Hematopoietic multipotent progenitor cell treated with erythropoietin and hydrocortisone succinate and interleukin-3 and kit ligand, for 8 days (in vitro differentiated cells): ENCODE data around the gene GGTLC1.

ENCODE experiments used
- DNase-seq: peaks from one replicate; pipeline ENCODE4 v3.0.0-alpha.2; 2015

The GGTLC1 gene

DNA sequence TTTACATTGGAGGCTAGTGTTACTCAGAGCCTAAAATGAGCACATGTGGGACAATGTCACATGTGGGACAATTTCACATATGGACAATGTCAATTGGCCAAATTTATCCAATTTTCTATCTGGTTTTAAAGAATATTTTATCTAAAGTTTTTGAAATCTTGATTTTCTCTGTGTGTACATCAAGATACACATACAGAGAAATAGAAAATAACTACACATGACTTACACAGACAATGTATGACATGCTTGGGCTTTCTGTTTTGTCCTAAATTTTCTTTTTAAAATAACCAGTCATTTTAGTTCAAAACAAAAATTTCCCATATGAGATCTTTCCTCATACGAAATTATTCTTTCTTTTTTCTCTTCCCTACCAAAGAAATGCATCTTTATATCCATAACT is 24.6 kb downstream of the GGTLC1 start:
- DNase-seq, result no peak

DNA sequence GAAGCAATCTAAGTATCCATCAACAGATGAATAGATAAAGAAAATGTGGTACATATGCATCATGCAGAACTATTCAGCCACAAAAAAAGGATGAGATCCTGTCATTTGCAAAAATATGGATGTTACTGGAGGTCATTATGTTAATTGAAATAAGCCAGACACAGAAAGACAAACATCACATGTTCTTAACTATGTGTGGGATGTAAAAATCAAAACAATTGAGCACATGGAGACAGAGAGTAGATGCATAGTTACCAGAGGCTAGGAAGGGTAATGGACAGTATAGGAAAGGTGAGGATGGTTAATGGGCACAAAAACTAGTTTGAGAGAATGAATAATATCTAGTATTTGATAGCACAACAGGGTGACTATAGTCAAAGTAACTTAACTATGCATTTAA is 26.3 kb downstream of the GGTLC1 start:
- DNase-seq, result no peak

GRCh38 chr20:23959054-23959453 is 29.5 kb downstream of the GGTLC1 start:
- DNase-seq, result no peak

DNA sequence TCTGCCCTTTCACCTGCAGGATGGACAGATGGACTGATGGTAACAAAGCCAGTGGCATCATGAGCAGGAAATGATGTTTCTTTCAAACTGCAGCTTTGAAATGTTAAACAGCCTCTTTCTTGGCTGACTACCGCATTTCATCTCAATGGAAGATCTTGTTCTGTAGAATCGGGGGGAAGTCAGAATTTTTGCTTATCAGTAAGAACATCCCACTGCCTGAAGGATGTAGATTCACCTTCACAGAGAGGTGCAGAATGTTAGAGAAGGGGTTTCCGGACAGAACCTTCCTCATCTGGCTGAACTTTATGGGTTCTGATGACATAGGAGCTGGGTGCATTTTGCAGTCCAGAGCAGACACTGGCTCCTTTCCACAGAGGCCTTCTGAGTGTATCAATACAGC is 32.7 kb downstream of the GGTLC1 start:
- no peak for DNase-seq

- no peak for DNase-seq
Observed at GRCh38 chr20:23954008-23954745, 34.4 kb downstream of the GGTLC1 start.

DNA sequence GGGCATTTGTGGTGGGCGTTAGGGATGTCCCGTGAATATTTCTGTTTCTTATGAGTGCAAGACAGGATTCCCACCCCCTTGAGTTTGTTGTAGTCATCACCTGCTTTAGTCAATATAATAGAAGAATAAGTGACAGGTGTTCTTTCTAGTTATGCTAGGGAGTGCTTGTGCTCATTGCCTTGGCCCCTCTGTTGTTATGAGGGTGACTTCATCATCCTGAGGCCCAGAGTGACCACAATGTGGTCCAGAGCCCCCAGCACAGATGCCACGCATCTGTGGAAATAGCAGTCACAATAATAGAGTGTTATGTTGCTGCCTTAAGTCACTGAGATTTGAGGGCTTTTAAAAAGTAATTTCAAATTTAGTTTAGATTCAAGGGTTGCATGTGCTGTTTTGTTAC is 42.4 kb downstream of the GGTLC1 start:
- DNase-seq, result no peak

GRCh38 chr20:23943304-23943703 is 45.3 kb downstream of the GGTLC1 start:
- no peak for DNase-seq

DNA sequence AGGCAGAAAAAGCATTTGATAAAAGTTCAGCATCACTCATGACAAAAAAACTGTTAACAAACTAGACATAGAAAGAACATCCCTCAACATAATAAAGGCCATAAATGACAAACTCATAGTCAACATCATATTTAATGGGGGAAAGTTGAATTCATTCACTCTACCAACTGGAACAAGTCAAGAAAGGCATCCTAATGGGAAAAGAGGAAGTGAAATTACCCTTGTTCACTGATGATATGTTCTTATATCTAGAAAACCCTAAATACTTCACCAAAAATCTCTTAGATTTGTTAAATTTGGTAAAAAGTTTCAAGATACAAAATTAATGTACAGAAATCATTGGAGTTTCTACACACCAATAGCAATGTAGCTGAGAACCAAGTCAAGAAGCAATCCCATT is 48.9 kb downstream of the GGTLC1 start:
- no peak for DNase-seq

- no peak for DNase-seq
Observed at GRCh38 chr20:23939063-23939462, 49.5 kb downstream of the GGTLC1 start.

GRCh38 chr20:23938118-23938438 is 50.5 kb downstream of the GGTLC1 start:
- DNase-seq, result no peak

DNA sequence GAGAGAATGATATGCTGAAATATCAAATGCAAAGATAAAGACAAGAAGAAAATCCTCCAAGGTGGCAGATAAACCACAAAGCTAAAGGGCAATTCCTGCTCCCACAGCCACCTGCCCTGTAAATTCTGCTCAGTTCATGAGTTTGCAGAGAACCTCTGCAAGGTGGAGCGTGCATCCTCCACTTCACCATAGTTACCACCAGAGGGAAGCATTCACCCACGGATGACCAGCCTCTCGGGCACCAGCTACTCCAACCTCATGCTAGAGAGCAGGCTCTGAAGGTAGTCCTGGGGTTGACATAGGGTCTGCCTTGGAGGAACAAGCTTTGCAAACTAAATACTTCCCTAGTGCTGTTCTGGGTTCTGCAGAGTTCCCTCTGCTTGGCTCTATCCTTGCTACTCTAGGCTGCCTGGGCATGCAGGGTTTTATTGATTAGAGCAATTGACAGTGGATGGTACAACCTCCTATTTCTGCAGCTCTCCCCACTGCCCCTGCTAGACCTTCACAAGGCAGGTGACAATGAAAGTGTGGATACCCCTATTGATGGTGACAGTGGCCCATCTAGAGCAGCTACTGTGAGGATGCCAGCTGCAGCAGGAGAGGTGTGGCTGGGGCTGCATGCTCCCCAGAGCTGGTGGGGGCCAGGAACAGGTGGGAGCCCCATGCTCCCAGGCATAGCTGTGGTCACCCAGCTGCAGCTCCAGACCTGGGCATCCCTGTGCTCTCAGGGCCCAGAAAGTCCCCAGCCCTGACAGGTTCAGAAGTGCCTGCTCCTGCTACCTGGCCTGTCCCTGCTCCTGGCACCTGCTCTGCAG is 51.1 kb downstream of the GGTLC1 start:
- peak; percentile 42 for DNase-seq
